HG03175 (cell line): ENCODE results near the gene FBXW7.

ENCODE experiments used
- ATAC-seq: cut with Tn5 transposase; IDR thresholded peaks from one replicate; pipeline ENCODE4 v1.9.1; 2021; ENCODE audit warnings: mild to moderate bottlenecking, moderate library complexity; ENCODE audit not compliant: unreplicated experiment

Gene FBXW7

DNA sequence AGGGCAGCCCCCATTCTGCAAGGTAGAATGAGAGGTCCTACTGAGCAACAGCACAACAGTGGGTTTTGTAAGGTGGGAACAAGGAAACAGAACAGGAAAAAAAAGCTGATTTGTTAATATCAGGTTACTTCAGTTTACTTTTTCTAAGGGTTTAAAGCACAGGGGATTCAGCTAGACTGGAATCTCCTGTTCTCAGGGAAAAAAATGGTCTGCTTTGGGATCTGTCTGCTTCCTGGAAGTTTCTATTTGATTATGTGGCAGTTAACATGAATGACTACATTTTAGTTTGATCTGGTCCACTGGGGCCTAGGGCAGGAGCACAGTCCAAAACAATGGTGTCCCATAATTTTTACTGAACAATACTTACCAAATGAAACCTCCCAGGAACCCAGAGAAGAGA lies 104.6 kb downstream of the FBXW7 start:
- no peak for ATAC-seq

DNA sequence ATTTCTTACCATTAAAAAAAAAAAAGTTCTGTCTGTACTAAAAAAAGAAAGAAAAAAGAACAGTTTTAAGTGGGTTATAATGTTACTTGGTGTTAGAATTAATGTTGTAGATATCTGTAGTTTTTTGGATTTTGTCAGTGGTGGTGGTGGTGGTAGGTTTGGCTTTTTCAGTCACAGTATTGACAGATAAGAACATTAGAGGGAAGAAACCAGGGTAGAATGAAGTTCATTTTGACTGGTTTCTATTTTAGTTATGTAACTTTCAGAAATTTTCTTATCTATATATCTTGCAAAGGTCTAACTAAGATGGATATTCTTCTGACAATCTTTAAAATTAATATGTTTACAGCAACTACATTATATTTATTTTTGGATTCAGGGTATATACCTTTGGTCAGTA lies 105.4 kb downstream of the FBXW7 start:
- ATAC-seq, result no peak

DNA sequence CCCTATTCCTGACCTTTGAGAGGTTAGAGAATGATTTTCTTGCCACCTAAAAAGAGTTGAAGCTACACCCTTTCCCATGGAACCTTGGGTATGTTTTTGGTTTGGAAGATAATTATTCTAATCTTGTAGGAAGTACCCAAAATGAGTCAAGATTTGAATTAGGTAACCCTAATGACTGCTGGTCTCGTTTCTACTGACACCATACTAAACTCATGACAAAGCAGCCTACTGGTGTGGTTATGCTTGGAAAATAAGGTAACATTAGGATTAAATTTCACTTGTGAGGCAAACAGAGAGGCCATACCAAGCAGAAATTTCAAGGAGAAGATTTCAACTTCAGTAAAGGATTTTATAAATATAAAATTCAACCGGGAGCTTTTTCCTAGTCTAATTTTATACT lies 107.9 kb downstream of the FBXW7 start:
- ATAC-seq, result no peak

DNA sequence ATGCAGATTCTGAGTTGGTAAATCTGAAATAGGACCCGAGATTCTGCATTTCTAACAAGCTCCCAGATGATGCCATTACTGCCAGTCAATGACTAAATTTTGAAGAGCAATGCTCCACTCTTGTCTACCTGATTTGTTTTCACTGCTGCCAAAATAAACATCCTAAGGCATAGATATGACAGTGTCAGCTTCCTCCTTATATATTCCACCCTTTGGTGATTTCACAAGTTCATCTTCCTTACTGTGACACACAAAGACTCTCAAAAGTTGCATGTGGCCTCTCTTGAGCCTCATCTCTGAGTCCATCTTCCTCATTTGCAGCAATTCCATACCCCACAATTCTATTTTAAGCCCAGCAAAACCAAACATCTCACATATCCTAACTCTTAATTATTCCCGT lies 110.9 kb downstream of the FBXW7 start:
- no peak for ATAC-seq

DNA sequence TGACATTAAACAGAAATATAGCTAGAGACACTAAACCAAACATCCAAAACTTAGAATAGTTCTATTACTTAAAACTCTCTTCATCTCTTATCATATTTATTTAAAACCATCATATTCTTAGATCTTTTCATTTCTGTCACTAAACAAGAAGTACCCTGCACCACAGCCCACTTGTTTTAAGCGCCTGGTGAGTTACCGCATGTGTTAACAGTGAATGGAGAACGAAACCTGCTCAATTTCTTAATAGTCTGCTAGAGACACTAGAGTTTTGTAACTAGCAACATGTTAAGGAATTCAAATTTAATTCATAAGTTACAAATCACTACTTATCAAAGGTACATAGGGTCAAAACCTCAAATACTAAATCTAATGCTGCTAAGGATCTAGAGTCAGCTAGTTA lies 111.5 kb downstream of the FBXW7 start:
- no peak for ATAC-seq

DNA sequence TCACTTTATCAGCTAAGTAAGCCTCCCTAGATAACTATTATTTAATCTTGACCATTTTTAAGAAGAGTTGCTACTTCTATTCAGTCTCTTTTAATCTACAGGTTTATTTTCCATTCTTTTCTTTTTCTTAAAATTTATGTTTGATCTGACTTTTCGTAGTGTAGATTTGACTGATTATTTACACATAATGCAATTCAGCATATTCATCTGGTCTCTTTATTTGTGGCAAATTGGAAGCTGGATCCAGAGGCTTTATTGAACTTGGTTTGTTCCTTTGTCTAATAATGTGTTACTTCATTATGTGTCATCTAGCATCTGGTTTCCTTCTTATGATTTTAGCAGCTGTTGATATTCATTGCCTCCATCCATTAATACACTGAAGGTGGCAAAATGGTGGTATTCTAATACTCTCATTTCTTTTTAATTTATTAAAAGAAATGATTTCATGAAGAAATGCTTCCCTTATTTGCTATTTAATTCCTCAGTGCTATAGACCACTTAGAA lies 113.0 kb downstream of the FBXW7 start:
- ATAC-seq, result no peak

DNA sequence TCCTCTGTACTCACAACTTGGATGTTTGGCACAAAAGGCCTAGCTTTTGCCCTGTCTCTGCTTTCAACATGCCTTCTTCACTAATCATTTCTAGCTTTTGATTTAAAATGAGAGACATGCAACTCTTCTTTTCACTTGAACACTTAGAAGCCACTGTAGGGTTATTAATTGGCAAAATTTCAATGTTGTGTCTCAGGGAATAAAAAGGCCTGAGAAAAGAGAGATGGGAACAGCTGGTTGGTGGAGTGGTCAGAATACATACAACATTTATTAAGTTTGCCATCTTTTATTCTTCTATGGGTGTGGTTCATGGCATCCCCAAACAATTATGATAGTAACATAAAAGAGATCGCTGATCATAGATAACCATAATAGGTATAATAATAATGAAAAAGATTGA lies 114.3 kb downstream of the FBXW7 start:
- no peak for ATAC-seq

DNA sequence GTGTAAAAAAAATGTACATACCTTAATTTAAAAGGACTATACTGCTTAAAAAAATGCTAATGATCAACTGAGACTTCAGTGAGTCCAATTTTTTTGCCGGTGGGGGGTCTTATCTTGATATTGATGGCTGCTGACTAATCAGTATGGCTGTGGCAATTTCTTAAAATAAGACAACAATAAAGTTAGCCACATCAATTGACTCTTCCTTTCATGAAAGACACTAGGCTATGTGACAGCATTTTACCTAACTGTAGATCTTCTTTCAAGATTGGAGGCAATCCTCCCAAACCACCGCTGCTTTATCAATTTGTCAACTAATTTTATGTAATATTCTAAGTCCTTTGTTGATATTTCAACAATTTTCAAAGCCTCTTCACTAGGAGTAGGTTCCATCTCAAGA lies 116.1 kb downstream of the FBXW7 start:
- no peak for ATAC-seq

DNA sequence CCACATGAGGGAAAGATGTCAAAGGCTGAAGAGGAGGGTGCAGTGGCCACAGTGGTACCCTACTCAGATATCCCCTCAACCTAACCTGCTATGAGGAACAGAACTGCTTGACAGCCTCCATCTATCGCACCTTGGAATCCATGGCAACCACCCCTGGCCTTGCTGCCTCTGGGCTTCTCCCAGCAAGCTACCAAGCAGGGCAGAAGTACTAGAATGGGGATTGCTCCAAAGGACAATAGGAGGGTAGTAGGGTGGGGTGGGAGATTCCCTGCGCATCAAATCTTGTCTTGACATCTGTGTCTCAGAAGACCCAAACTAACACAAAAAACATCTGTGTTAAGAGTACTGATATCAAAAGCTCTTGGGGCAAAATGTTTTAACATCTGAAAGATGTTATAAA lies 118.2 kb downstream of the FBXW7 start:
- ATAC-seq, result no peak

DNA sequence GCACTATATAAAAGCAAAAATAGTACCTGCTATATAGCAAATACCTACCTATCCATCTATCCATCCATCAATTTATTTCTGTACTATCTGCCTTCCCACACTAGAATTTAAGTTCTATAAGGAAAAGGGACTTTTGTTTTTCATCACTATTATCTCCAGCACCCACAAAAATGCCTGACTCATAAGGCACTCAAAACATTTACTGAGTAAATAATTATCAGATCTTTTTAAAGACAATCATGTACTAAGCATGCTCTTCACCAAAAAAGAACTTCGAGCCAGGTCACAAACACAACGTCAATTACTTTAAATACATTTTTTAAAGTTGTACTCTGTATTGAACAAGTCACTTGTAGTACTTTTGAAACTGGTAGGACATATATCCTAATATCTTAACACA lies 119.9 kb downstream of the FBXW7 start:
- no peak for ATAC-seq

DNA sequence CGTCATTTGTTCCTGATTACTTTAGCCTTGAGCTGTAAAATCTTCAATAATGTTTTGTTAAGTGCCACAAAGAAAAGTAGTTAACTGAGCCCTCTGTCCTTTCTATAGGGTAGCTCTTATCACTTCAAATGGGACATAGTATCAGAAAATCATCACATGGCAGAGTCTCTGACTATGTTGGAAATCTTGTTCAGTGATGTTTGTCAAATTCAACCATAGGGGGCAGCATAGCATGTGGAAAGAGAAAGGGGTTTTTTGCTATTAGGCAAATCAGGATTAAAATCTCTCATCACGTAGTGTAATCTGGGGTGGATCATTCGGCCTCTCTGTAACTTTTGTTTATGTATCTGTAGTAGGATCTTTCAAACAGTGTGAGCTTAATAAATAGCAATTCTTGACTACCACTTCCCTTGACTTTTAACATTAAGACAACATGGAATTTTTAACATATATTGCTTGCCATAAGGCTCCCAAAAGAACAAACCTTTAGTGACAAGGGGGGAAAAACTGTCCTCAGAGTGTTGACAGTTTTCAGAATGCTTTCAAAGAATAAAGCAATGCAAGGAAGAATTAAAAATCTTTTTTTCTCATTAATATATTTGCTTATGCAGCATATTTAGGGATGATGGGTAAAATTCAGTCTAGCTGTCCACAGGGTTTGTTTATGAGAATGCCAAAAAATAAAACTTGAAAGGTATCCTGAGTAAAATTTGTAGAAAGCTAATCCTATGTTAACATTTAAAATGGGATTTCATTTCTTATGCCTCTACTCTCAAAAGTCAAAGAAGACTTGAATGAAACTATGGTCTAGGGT lies 127.2 kb downstream of the FBXW7 start:
- ATAC-seq, result no peak

DNA sequence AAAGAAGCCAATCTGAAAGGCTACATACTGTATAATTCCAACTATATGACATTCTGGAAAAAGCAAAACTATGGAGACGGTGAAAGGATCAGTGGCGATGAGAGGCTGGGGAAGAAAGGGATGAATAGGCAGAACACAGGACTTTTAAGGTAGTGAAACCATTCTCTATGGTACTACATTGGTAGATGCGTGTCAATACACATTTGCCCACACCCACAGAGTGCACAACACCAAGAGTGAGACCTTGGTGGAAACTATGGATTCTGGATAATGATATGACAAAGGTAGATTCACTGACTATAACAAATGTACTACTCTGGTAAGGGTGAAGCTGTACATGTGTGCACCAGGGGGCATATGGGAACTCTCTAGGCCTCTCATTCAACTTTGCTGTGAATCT lies 134.5 kb downstream of the FBXW7 start:
- no peak for ATAC-seq

DNA sequence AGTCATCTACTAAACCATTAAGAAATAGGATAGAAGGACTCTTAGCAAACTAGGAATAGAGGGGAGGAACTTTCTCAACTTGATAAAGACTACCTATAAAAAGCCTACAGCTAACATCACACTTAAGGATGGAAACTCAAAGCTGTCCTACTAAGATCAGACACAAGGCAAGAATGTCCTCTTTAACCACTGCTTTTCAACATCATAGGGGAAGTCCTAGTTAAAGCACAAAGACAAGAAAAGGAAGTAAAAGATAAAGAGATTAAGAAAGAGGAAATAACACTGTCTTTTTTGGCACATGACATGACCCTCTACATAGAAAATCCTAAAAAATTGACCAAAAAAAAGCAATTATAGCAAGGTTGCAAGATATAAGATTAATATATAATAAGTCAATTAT lies 136.6 kb downstream of the FBXW7 start:
- ATAC-seq, result no peak

DNA sequence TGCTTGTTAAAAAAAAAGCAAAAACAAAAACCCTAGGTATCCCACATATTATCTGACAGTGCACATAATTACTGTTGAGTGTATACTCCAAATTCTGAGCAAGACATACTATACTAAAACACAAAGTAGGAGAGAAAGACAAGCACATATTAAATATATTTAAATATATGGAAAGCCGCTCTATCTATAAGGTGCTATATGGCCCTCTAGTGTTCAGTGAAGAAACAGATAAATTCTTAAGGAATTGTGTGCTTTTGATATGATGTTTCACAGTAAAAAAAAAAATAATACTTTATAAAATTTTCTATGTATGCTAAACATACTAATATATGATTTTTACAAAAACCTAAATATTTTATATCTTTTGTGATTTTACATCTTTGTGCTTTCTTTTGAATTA lies 137.8 kb downstream of the FBXW7 start:
- no peak for ATAC-seq

DNA sequence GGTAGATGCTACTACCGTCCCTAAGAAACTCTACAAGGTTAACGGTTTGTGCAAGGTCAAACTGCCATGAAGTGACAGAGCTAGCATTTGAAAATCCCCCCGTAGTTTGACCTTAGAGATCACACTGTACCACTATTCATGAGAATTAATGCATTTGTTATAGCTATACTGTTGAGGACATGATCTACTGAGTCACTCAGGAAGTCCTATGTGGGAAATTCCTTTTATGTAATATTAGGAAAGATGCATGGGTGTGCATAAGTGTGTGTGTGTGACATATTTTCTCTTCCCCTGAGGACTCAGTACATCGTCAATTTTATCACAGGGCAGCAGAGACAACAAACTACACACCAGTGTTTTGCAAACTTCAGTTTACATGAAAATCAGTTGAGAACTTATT lies 141.1 kb downstream of the FBXW7 start:
- ATAC-seq, result no peak

DNA sequence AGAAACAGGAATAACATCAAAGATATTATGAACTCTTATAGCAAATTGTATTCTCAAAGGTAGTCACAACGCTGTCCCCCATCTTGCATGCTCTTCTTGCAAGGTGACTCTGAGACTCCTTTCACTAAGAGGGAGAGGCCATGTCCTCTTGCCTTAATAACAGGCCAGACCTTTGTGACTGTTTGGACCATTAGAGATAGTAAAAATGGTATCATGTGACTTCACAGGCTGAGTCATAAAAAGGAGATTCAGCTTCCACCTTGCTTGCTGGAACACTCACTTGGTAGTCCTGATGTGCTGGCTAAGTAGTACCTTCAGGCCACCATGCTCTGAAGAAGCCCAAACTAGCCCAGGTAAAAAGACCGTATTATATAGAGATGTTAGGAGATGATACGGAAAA lies 143.8 kb downstream of the FBXW7 start:
- no peak for ATAC-seq

DNA sequence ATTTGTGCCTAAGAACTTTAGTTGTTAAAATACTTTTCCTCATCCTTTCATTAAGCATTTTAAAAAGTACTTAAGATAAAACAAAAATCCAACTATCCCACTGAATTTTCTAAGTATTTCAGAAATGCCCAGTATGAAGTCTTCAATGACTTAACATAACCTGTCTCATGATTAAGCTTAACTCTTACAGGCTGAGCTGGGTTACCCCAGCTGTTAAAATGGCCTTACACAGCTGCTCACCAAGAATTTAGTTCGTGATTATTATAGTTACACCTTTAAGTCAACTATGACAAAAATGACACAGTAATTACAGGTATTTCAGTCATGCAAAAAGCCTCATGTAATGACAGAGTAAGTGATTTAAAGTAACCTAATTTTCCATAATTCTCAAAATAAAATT lies 145.7 kb downstream of the FBXW7 start:
- ATAC-seq, result no peak

DNA sequence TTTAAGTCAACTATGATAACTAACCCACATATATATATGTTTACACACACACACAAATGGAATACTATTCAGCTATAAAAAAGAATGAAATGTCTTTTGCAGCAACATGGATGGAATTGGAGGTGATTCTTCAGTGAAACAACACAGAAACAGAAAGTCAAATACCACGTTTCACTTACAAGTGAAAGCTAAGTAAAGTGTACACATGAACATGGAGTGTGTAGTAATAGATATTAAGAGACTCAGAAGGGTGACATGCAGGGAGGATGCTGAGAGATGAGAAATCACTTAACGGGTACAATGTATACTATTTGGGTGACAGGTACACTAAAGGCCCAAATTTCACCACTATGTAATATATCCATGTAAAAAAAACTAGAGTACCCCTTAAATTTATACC lies 146.5 kb downstream of the FBXW7 start:
- ATAC-seq, result no peak

DNA sequence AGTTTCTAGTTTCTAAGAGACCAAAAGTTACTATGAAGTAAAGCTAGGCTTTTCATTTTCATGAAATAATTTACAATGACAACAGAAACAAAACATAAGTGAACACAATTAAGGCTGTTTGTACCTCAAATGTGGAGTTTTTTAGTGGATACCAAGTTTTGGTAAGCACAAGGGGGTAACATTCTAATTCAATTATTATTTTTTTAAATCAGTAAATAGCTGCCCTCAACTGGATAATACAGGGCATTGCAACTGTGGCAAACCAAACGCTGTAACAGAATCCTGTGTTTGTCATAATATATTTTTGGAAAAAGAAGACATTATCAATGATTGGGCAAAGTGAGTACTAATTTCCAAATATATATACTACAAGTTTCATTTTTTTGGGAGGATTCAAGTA lies 150.3 kb downstream of the FBXW7 start:
- ATAC-seq, result no peak

DNA sequence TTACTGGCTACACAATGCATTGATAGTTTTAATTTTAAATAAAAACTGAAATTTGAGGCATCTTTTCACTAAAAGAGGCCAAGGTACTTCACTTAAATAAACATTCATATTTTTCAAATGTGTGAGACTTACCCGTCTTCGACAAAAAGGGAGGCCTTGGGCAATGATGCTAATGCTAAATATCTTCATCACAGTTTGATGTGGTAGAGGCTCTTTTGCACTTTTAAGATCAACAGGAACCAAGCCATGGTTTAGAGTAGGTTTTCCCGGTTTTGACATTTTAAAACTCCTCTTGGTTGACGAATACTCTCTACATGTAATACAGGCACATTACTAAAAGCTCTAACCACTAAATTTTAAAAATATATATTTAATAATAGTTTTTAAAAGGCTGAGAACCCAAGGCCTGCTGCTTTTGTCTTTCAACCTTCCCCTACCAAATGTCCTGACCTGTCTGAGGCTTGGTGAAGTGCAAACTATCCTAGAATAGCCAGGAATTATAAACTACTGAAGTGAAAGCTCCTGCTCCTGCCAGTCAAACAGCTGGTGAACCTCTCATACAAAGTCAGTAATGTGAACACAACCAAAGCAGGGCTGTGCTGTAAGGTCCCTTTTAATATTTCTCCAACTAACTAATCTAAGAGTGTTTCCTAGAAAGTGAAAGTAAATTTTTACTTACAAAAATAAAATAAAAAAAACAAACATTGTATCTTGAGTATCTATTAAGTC lies 153.7 kb downstream of the FBXW7 start:
- ATAC-seq, result no peak

DNA sequence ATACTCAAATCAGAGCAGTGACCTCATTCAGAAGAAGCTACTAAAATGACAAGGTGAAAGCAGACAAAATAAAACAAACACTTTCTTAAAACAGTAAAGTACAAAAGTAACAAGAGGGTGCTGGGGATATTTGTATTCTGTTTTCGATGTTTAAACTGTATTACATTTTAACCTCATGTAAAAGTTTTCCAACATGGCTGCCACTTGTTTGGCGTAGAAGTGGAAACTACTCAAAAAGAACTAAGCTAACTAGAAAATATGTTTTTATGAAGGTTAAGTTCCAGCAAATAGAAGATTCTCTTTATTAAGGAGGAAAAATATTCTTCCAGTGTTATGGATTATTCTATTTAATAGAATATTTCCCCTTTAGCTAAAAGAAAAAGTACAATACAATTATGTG lies 155.0 kb downstream of the FBXW7 start:
- ATAC-seq, result no peak

DNA sequence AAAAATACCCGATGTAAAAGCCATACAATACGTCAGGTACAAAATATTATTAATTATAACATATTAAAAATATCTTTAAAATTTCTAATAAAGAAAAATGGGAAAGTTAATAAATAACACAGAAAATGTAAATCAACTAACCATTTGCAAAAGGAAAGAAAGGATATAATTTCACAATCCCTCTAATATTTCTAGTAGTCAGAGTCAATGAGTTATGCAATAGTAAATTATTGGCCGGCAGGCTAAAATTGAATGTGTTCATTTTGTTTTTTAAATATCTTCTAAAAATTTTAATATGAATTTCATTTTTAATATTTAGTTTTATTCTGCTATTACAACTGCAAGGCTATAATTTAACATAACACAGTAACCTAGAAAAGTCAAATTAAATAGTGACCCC lies 155.7 kb downstream of the FBXW7 start:
- no peak for ATAC-seq
